G401.6 (cell line): ENCODE measurements around the gene ZNF726.
"Not testable (repeated sequence)": the region's sequence is repeated elsewhere in the genome, so short reads cannot be mapped to it uniquely, and the experiment has no call there.

Source experiments
- FAIRE-seq: peaks from 2 replicates; lab custom pipeline; 2012; peaks lifted over from hg19 to GRCh38; lab: Jason Lieb, UNC

Gene ZNF726

GRCh38 chr19:23946569-23946968 lies 31.9 kb downstream of the ZNF726 start:
- FAIRE-seq = no peak

DNA sequence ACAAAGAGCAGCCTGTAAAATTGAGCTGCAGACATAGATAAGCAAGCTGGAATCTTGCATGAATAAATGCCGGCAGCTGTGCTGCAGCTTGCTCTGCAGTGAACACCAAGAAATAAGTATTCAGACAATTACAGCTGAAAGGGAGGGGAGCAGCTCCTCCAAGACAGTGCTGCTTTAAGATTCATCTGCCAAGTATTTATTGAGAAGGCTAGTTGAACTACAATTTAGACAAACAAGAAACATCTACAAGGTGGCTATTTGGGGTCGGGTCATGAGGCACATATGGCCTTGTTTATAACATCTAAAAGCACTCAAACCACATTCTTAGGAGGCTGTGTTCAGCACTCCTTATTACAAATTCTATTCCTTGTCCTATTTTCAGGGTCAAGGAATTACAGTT lies 34.9 kb downstream of the ZNF726 start:
- FAIRE-seq = no peak

DNA sequence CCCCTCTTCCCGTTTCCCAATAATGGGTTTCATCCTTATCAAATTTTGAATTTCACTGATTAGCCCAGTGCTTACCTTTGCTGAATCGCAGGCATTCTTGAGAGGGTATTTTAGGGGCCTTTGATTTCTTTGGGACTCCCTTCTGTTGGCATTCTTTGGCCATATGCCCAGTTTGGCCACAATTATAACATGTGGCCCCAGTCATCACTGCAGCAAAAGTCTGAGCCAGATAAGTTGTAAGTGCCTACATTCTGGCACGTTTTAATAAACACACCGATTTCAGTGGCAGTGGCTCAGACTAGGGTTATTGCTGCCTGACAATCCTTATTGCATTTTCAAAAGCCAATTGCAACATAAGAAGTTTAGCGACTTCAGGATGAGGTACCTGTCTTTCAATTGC lies 41.4 kb downstream of the ZNF726 start:
- no peak for FAIRE-seq

- FAIRE-seq = no peak
Measured at GRCh38 chr19:23957660-23958281, 43.1 kb downstream of the ZNF726 start.

DNA sequence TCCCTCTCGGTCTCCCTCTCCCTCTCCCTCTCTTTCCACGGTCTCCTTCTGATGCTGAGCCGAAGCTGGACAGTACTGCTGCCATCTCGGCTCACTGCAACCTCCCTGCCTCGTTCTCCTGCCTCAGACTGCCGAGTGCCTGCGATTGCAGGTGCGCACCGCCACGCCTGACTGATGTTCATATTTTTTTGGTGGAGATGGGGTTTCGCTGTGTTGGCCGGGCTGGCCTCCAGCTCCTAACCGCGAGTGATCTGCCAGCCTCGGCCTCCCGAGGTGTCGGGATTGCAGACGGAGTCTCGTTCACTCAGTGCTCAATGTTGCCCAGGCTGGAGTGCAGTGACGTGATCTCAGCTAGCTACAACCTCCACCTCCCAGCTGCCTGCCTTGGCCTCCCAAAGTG lies 48.7 kb downstream of the ZNF726 start:
- not testable (repeated sequence) for FAIRE-seq

DNA sequence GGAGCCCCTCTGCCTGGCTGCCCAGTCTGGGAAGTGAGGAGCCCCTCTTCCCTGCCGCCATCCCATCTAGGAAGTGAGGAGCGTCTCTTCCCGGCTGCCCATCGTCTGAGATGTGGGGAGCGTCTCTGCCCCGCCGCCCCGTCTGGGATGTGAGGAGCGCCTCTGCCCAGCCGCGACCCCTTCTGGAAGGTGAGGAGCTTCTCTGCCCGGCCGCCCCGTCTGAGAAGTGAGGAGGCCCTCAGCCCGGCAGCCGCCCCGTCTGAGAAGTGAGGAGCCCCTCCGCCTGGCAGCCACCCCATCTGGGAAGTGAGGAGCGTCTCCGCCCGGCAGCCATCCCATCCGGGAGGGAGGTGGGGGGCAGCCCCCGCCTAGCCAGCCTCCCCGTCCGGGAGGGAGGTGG lies 49.2 kb downstream of the ZNF726 start:
- FAIRE-seq = not testable (repeated sequence)

DNA sequence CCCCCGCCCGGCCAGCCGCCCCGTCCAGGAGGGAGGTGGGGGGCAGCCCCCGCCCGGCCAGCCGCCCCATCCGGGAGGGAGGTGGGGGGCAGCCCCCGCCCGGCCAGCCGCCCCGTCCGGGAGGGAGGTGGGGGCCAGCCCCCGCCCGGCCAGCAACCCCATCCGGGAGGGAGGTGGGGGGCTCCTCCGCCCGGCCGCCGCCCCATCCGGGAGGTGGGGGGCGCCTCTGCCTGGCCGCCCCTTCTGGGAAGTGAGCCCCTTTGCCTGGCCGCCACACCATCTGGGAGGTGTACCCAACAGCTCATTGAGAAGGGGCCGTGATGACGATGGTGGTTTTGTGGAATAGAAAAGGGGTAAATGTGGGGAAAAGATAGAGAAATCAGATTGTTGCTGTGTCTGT lies 49.6 kb downstream of the ZNF726 start:
- not testable (repeated sequence) for FAIRE-seq

GRCh38 chr19:23969630-23970029 lies 54.9 kb downstream of the ZNF726 start:
- no peak for FAIRE-seq

DNA sequence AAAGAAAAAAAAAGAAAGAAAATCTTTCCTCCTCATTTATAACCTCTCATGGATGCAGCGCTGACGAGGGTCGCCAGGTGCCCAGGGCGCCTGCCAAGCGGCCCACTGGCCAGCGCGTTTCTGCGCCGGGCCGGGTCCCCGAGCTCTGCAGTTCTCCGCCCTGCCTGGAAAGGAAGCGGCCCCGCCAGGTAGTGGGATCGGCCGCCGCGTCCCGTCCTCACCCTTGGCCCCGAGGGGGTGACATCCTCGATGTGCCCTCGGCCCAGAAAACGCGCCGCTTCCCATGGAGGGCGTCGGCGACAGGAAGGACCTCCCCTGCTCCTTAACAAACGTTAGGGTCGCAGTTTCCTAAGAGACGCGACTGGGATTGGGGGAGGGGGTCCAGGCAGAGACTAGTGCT lies 56.9 kb downstream of the ZNF726 start:
- FAIRE-seq = no peak

- FAIRE-seq = no peak
Measured at GRCh38 chr19:23972161-23972560, 57.5 kb downstream of the ZNF726 start.

- FAIRE-seq = no peak
Measured at GRCh38 chr19:23974941-23975340, 60.3 kb downstream of the ZNF726 start.

DNA sequence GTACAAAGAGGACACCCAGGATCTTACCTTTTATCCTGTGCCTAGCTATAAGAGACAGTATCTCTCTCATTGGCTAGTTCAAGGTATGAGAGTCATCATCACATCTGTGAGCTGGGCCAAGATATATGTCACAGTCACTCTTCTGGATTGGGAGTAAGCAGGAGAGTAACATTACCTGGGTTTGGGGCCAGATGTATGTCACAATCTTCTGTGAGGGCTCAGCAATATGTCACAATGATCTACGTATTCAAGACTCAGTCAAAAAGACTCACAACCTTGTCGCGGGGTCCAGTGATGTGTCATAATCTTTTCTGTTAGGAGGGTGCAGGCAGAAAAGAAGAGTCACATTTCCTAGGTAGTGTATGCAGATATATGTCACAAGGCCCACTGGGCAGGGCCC lies 61.9 kb downstream of the ZNF726 start:
- FAIRE-seq = not testable (repeated sequence)

DNA sequence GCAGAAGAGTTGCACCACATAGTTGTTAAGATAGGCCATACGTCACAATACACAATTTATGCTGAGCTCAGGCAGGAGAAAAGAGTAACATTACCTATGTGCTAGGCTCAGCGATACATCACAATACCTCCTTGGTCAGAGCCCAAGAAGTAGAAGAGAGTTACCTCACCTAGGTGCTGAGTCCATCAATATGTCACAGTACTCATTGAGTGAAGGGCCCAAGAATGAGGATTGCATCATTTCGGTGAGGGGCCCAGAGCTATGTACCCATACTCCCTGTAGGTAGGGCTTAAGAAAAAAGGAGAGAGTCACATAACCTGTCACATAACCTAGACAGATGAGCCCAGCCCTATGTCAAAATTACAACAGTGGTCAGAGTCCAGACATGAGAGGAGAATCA lies 62.6 kb downstream of the ZNF726 start:
- not testable (repeated sequence) for FAIRE-seq

DNA sequence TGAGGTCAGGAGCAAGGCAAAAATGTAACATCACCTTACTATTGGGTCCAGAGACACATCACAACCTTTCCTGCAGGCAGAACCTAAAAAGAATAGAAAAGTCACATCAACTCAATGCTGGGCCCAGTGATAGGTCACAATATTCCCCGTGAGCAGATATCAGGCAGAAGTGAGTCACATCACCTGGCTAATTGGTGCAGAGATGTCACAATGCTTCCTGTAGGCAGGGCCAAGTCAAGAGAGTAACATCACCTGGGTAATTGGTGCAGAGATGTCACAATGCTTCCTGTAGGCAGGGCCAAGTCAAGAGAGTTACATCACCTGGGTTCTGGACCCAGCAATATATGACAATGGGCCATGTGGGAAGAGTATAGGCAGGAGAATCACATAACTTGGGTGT lies 63.4 kb downstream of the ZNF726 start:
- FAIRE-seq = no peak

DNA sequence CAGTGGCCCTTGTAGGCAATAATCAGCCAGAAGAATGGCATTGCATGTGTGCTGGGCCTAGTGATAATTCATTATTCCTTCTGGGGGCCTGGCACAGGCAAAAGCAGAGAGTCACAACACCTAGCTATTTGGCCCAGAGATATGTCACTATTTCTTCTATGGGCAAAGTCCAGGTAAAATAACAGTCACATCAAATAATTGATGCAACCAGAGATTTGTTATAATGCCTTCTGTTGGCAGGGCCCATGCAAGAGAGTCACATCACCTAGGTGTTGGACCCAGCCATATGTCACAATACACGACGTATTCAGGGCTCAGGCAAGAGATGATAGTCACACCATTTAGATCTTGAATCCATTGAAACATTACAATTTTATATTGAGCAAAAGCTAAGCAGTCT lies 66.1 kb downstream of the ZNF726 start:
- FAIRE-seq = no peak

GRCh38 chr19:23981863-23982262 lies 67.2 kb downstream of the ZNF726 start:
- FAIRE-seq = no peak

- no peak for FAIRE-seq
Measured at GRCh38 chr19:23983406-23983805, 68.7 kb downstream of the ZNF726 start.
